GM10847 (cell line): ENCODE results near the gene SCTR.

Experiments
- POLR2A ChIP-seq: IDR thresholded peaks from 2 replicates; pipeline ENCODE4 v1.6.1; 2011; ENCODE audit not compliant: insufficient read length; ENCODE audit errors: extremely low read depth

Gene SCTR

GRCh38 chr2:119536211-119536610 is 11.9 kb upstream of the SCTR start:
- no peak for TF ChIP-seq POLR2A

- TF ChIP-seq POLR2A, result no peak
These were observed 9.3 kb upstream of the SCTR start for GRCh38 chr2:119533560-119533959.

- no peak for TF ChIP-seq POLR2A
These were observed 7.0 kb upstream of the SCTR start for GRCh38 chr2:119531292-119531691.

GRCh38 chr2:119527999-119528398 is 3.7 kb upstream of the SCTR start:
- TF ChIP-seq POLR2A, result no peak

- no peak for TF ChIP-seq POLR2A
These were observed 1.3 kb upstream of the SCTR start for GRCh38 chr2:119525614-119526013.

- no peak for TF ChIP-seq POLR2A
These were observed 816 bp downstream of the SCTR start for GRCh38 chr2:119523383-119523951.

- TF ChIP-seq POLR2A, result no peak
These were observed 1.6 kb downstream of the SCTR start for GRCh38 chr2:119522671-119523070.

GRCh38 chr2:119521433-119522050 is 2.7 kb downstream of the SCTR start:
- no peak for TF ChIP-seq POLR2A

- no peak for TF ChIP-seq POLR2A
These were observed 3.4 kb downstream of the SCTR start for GRCh38 chr2:119520696-119521432.

- no peak for TF ChIP-seq POLR2A
These were observed 5.2 kb downstream of the SCTR start for GRCh38 chr2:119519057-119519408.

- TF ChIP-seq POLR2A, result no peak
These were observed 5.8 kb downstream of the SCTR start for GRCh38 chr2:119518401-119519056.

GRCh38 chr2:119517433-119517832 is 6.8 kb downstream of the SCTR start:
- no peak for TF ChIP-seq POLR2A

- TF ChIP-seq POLR2A, result no peak
These were observed 8.2 kb downstream of the SCTR start for GRCh38 chr2:119516121-119516520.

- no peak for TF ChIP-seq POLR2A
These were observed 10.5 kb downstream of the SCTR start for GRCh38 chr2:119513832-119514231.

GRCh38 chr2:119512946-119513345 is 11.3 kb downstream of the SCTR start:
- no peak for TF ChIP-seq POLR2A

GRCh38 chr2:119511989-119512388 is 12.3 kb downstream of the SCTR start:
- no peak for TF ChIP-seq POLR2A
